Glomerular endothelial cell (primary cell): ENCODE results near the gene FAM89B. TPM values are rescaled to one million over a fixed set of nuclear protein-coding genes. Genes with fewer than 3 reads are reported as not detected.
"Not testable (repeated sequence)": the region's sequence is repeated elsewhere in the genome, so short reads cannot be mapped to it uniquely, and the experiment has no call there.

ENCODE experiments used
- DNase-seq: peaks from one replicate; pipeline ENCODE4 v3.0.0-alpha.2; 2011; ENCODE audit warnings: low read depth, low spot score; ENCODE audit errors: extremely low read depth
- total RNA-seq: library from RNA; depleted of rRNA; stranded (reverse); fragments of >200 nt; gene quantifications from 2 replicates; pipeline ENCODE4 v1.2.3, GENCODE V29; 2015

Gene FAM89B
- 63.6 and 90.4 TPM in 2 replicates for total RNA-seq

- DNase-seq: no peak
Observed at GRCh38 chr11:65572356-65573051, at the start of gene FAM89B. Gene FAM89B, plus strand, starts transcription at chr11:65572538. Its CDS starts 132 bp downstream, at chr11:65572670.

GRCh38 chr11:65522718-65523630 is 49.4 kb upstream of the FAM89B start:
- DNase-seq: not testable (repeated sequence)

- DNase-seq: not testable (repeated sequence)
Observed at GRCh38 chr11:65523631-65523968, 48.7 kb upstream of the FAM89B start.

- DNase-seq: no peak
Observed at GRCh38 chr11:65524014-65524740, 48.2 kb upstream of the FAM89B start.

- no peak for DNase-seq
Observed at GRCh38 chr11:65524741-65525545, 47.4 kb upstream of the FAM89B start, which contains the start of gene SCYL1. Gene SCYL1, plus strand, starts transcription at chr11:65525083. Its CDS starts 71 bp downstream, at chr11:65525154.

- no peak for DNase-seq
Observed at GRCh38 chr11:65525546-65526480, 46.5 kb upstream of the FAM89B start.

GRCh38 chr11:65526744-65527143 is 45.6 kb upstream of the FAM89B start:
- no peak for DNase-seq

- DNase-seq: no peak
Observed at GRCh38 chr11:65528819-65529350, 43.5 kb upstream of the FAM89B start.

- no peak for DNase-seq
Observed at GRCh38 chr11:65529475-65530156, 42.7 kb upstream of the FAM89B start.

GRCh38 chr11:65530157-65530496 is 42.2 kb upstream of the FAM89B start:
- no peak for DNase-seq

- no peak for DNase-seq
Observed at GRCh38 chr11:65532388-65533064, 39.8 kb upstream of the FAM89B start.

- DNase-seq: no peak
Observed at GRCh38 chr11:65535102-65535501, 37.2 kb upstream of the FAM89B start.

- no peak for DNase-seq
Observed at GRCh38 chr11:65536412-65537295, 35.7 kb upstream of the FAM89B start.

- DNase-seq: no peak
Observed at GRCh38 chr11:65537296-65537597, 35.1 kb upstream of the FAM89B start.

GRCh38 chr11:65537620-65538231 is 34.6 kb upstream of the FAM89B start:
- no peak for DNase-seq

- no peak for DNase-seq
Observed at GRCh38 chr11:65538232-65538914, 34.0 kb upstream of the FAM89B start.
